Measurements from ENCODE around the gene OBSCN.

DNA sequence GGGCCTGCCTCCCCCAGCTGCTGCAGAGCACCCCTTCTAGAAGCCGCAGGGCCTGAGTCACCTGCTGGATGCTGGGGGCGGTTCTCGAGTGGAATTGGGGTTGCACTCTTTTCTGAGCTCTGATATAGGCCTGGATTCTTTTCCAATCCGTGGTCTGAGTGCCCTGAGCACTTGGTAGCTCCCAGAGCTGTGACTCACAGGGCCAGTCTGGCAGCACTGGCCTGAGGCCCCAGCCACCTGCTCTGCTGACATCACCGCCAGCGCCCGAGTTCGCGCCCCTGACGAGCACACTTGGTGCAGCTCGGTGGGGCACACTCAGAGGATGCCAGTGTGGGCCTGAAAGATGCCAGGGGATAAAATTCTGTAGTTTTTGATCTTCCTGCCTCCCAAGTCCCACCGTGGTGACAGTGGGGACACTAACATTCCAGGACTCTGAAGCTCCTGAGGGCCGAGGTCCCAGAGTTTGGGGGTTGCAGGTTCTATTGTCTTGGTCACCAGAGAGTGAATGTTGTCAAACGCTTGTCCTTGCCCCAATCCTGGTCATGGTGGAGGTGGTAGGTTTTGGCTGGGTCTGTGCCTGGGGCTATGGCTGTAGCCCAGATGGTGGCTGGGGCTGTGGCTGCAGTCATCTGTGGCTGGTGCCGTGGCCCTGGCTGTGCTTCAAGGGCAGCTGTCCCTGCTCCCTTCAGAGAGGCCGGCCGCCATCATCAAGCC is 74.6 kb downstream of the OBSCN start:
- TF ChIP-seq, protein P1, sequence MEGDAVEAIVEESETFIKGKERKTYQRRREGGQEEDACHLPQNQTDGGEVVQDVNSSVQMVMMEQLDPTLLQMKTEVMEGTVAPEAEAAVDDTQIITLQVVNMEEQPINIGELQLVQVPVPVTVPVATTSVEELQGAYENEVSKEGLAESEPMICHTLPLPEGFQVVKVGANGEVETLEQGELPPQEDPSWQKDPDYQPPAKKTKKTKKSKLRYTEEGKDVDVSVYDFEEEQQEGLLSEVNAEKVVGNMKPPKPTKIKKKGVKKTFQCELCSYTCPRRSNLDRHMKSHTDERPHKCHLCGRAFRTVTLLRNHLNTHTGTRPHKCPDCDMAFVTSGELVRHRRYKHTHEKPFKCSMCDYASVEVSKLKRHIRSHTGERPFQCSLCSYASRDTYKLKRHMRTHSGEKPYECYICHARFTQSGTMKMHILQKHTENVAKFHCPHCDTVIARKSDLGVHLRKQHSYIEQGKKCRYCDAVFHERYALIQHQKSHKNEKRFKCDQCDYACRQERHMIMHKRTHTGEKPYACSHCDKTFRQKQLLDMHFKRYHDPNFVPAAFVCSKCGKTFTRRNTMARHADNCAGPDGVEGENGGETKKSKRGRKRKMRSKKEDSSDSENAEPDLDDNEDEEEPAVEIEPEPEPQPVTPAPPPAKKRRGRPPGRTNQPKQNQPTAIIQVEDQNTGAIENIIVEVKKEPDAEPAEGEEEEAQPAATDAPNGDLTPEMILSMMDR (IDR thresholded peaks at IDR 0.05; ENCODE audit: insufficient read depth, low read depth, low read length): no peak
- no peak for TF ChIP-seq EZH2 (IDR thresholded peaks at IDR 0.05; ENCODE audit: insufficient read depth, low read length)
